B cell (primary cell): ENCODE measurements around the gene CASK.

ENCODE experiments used
- EZH2 ChIP-seq: IDR thresholded peaks from 2 replicates; pipeline ENCODE4 v1.6.1; 2012; ENCODE audit warnings: borderline replicate concordance, low read depth, mild to moderate bottlenecking, moderate library complexity, low read length; ENCODE audit not compliant: insufficient read depth, poor library complexity, severe bottlenecking
- TF ChIP-seq, protein P1 (sequence below): fragments of 200-600 bp; IDR thresholded peaks from one replicate; pipeline ENCODE4 v1.8.0; 2022; ENCODE audit warnings: antibody characterized with exemption, mild to moderate bottlenecking

DNA sequence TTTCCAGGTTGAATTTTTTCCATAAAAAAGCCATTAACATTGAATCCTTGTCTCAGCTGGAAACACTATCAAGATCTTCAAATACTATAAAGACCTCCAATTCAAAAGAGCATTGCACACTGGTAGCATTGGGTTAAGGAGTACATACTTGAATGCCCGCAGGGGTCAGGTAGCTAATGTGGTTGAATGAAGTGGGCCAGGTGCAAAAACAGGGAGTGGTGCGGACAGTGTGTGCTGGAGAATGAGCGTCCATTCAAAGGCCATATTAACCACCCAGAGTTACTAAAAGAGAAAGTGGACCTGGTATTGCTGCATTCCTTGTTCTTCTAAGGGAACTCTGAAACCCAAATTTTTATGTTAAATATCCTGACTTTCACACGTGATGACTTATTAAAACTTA is 384.6 kb downstream of the CASK start:
- TF ChIP-seq, protein P1, sequence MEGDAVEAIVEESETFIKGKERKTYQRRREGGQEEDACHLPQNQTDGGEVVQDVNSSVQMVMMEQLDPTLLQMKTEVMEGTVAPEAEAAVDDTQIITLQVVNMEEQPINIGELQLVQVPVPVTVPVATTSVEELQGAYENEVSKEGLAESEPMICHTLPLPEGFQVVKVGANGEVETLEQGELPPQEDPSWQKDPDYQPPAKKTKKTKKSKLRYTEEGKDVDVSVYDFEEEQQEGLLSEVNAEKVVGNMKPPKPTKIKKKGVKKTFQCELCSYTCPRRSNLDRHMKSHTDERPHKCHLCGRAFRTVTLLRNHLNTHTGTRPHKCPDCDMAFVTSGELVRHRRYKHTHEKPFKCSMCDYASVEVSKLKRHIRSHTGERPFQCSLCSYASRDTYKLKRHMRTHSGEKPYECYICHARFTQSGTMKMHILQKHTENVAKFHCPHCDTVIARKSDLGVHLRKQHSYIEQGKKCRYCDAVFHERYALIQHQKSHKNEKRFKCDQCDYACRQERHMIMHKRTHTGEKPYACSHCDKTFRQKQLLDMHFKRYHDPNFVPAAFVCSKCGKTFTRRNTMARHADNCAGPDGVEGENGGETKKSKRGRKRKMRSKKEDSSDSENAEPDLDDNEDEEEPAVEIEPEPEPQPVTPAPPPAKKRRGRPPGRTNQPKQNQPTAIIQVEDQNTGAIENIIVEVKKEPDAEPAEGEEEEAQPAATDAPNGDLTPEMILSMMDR: no peak
- no peak for TF ChIP-seq EZH2
